ENCODE data around the gene RACK1.
"Not testable (repeated sequence)": the region's sequence is repeated elsewhere in the genome, so short reads cannot be mapped to it uniquely, and the experiment has no call there.

Gene RACK1

DNA sequence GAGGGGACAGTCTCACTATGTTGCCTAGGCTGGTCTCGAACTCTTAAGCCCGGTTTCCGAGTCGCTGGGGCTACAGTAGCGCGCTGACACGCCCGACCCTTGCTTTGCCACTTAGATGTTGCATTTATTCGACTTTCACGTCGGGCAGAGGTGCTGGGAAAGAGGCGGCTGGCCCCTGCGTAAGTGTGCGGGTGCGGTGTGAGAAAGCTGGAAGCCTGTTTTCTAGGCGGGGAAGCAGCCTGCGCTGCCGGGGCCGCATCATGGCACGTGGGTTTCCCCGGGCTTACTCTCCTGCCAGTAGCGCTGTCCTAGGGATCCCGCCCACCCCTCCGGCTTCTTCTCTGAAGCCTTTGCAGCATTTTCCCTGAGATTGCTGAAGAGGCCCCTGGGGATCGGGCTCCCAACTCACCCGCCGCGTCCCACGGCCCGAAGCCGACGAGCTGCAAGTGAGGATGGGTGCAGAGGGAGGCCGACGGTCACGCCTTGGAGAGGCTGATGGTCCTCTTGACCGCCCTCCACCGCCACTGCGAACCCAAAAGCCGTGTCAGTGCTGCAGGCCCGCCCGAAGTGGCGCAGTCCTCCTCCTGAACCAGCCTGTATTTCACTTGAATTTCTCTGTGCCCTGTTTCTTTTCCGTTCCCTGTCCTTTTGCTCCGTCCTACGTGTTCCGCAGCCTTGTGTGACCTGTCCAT is 26.4 kb downstream of the RACK1 start:
- H3K4me3 ChIP-seq (ENCODE audit: control insufficient read depth, low read depth, low read length): peak overlapping the region; percentile 36
- no peak for DNase-seq (ENCODE audit: low read depth)
- TF ChIP-seq, protein P1, sequence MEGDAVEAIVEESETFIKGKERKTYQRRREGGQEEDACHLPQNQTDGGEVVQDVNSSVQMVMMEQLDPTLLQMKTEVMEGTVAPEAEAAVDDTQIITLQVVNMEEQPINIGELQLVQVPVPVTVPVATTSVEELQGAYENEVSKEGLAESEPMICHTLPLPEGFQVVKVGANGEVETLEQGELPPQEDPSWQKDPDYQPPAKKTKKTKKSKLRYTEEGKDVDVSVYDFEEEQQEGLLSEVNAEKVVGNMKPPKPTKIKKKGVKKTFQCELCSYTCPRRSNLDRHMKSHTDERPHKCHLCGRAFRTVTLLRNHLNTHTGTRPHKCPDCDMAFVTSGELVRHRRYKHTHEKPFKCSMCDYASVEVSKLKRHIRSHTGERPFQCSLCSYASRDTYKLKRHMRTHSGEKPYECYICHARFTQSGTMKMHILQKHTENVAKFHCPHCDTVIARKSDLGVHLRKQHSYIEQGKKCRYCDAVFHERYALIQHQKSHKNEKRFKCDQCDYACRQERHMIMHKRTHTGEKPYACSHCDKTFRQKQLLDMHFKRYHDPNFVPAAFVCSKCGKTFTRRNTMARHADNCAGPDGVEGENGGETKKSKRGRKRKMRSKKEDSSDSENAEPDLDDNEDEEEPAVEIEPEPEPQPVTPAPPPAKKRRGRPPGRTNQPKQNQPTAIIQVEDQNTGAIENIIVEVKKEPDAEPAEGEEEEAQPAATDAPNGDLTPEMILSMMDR (IDR thresholded peaks at IDR 0.05; ENCODE audit: control insufficient read depth, insufficient read depth, low read depth, low read length, missing control alignments): no peak

DNA sequence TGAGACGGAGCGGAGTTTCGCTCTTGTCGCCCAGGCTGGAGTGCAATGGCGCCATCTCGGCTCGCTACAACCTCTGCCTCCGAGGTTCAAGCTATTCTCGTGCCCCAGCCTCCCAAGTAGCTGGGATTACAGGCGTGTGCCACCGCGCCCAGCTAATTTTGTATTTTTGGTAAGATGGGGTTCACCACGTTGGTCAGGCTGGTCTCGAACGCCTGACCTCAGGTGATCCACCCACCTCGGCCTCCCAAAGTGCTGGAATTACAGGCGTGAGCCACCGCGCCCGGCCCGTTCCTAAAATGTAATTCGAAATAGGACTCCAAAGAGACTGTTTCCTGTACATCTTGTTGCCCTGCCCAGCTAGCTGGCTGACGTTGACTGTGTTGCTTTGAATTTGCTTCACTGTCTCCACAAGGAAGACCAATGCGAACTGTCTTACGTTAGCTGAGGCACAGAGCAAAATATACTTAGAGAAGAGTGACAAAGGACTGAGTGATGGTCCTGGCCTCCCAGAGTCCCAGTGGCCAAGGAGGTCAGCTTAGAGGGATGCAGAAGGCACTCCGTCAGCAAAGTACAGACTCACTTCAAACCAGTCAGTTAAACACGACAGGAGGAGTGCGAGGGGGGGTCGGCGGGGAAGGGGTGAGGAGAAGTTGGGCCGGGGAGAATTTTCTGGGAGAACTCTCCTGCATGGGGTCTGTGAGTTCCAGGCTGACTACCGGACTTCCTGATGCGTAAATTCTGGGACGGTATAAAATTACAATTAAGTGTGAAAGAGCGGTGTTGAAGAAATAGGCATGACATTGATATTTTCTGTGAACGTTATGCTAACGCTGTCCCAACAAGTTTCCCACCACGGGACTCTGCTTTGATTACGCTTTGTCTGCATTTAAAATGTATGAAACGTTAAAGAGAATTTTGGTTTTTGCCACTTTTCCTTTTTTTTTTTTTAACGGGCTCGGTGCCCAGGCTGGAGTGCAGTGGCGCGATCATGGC is 27.4 kb downstream of the RACK1 start:
- TF ChIP-seq, protein P1 (IDR thresholded peaks at IDR 0.05; ENCODE audit: control insufficient read depth, insufficient read depth, low read depth, low read length, missing control alignments): no peak
- peak overlapping the region; percentile 22 for H3K4me3 ChIP-seq (ENCODE audit: control insufficient read depth, low read depth, low read length)
- DNase-seq (ENCODE audit: low read depth): no peak

DNA sequence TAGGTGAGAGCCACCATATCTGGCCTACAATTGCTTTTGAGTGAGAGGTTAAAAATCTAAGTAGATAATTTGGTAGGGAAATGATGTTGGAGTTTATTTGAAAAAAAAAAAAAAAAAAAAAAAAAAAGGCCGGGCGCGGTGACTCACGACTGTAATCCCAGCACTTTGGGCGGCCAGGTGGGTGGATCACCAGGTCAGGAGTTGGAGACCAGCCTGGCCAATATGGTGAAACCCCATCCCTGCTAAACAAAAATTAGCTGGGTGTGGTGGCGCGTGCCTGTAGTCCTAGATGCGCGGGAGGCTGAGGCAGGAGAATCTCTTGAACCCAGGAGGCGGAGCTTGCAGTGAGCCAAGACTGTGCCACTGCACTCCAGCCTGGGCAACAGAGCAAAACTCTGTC is 29.5 kb downstream of the RACK1 start:
- not testable (repeated sequence) for H3K4me3 ChIP-seq (ENCODE audit: control insufficient read depth, low read depth, low read length)

DNA sequence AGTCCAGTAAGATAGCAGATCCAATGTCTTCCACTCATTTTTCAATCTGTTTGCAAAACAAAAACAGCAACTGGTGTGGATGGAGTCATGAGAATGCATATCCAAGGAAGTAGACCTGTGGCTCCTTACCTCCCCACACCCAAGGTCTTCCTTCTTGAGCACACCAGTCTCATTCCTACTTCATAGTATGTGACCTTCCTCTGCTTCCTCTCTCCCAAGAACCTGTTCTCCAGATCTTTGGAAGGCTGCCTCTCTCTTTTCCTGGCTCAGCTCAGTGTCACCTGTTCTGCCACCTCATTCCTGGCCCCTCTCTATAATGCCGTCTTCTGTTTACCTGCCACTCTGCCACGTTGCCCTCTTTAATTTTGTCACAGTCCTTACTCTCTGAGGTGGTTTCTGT is 30.8 kb downstream of the RACK1 start:
- DNase-seq (ENCODE audit: low read depth): no peak
- TF ChIP-seq, protein P1 (IDR thresholded peaks at IDR 0.05; ENCODE audit: control insufficient read depth, insufficient read depth, low read depth, low read length, missing control alignments): no peak
- H3K4me3 ChIP-seq (ENCODE audit: control insufficient read depth, low read depth, low read length): no peak overlapping the region

More for the DNA sequence above, 29.5 kb downstream of the RACK1 start:
- DNase-seq (ENCODE audit: low read depth): not testable (repeated sequence)

DNA sequence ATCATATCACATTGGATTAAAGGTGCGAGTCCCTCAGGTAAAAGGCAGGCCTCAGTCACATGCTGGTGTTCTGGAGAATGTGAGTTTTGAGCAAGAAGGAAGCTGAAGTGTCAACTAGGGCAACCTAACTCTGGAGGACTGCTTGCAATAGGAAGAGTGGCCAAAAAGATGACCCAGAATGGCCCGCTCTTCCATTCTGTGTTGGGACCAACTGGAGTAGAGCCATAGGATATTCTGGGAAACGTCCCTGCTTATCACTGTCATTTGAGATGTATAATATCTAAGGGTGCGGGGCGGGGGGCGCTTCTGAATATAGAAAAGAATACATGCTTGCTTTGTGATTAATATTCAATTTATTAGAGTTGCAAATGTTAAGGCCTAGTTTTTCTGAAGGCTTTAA is 31.6 kb downstream of the RACK1 start:
- no peak for DNase-seq (ENCODE audit: low read depth)
- H3K4me3 ChIP-seq (ENCODE audit: control insufficient read depth, low read depth, low read length): no peak overlapping the region
- TF ChIP-seq, protein P1 (IDR thresholded peaks at IDR 0.05; ENCODE audit: control insufficient read depth, insufficient read depth, low read depth, low read length, missing control alignments): no peak

DNA sequence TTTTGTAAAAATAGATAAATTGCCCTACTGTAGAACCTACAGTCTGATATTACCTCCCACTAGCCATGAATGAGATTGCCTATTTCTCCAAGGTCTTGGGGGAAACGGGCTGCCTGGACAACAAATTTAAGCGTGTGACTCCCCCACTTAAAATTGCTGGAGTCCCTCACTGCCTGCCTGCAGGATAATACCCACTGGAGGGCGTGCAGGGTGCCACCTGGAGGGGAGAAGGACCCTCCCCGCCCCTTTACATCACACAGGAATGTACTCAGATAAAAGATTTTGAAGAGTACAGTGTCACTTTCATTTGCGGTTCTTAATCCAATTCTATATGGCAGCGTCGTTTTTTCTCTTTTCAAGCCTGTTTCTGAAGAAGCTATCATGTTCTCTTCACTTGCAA is 32.5 kb downstream of the RACK1 start:
- H3K4me3 ChIP-seq (ENCODE audit: control insufficient read depth, low read depth, low read length): no peak overlapping the region
- TF ChIP-seq, protein P1 (IDR thresholded peaks at IDR 0.05; ENCODE audit: control insufficient read depth, insufficient read depth, low read depth, low read length, missing control alignments): no peak

DNA sequence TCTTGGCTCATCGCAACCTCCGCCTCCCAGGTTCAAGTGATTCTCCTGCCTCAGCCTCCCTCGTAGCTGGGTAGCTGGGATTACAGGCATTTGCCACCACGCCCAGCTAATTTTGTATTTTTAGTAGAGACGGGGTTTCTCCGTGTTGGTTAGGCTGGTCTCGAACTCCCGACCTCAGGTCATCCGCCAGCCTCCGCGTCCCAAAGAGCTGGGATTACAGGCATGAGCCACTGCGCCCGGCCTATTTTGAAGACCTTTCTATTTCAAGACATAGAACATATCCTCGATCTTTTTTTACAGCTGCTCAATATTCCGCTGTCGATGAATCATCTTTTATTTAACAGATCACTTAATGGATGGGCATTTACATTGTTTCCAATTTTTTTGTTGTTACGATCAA is 33.0 kb downstream of the RACK1 start:
- H3K4me3 ChIP-seq (ENCODE audit: control insufficient read depth, low read depth, low read length); DNase-seq (ENCODE audit: low read depth): not testable (repeated sequence)

More for the DNA sequence above, 32.5 kb downstream of the RACK1 start:
- DNase-seq (ENCODE audit: low read depth): no peak

DNA sequence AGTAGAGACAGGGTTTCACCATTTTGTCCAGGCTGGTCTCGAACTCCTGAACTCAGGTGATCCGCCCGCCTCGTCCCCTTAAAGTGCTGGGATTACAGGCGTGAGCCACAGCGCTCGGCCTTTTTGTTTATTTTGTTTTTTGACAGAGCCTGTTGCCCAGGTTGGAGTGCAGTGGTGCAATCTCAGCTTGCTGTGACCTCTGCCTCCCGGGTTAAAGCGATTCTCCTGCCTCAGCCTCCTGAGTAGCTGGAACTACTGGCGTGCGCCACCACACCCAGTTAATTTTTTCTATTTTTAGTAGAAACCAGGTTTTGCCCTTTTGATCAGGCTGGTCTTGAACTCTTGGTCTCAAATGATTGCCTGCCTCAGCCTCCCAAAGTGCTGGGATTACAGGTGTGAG is 33.6 kb downstream of the RACK1 start:
- H3K4me3 ChIP-seq (ENCODE audit: control insufficient read depth, low read depth, low read length); DNase-seq (ENCODE audit: low read depth): not testable (repeated sequence)

DNA sequence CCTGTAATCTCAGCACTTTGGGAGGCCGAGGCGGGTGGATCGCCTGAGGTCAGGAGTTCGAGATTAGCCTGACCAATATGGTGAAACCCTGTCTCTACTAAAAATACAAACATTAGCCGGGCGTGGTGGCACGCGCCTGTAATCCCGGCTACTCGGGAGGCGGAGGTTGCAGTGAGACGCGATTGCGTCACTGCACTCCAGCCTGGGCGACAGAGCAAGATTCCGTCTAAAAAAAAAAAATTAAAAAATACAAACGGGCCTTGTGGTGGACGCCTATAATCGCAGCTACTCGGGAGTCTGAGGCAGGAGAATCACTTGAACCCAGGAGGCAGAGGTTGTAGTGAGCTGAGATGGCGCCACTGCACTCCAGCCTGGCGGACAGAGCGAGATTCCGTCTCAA is 34.7 kb downstream of the RACK1 start:
- DNase-seq (ENCODE audit: low read depth); H3K4me3 ChIP-seq (ENCODE audit: control insufficient read depth, low read depth, low read length): not testable (repeated sequence)
